Hepatocyte (in vitro differentiated cells): ENCODE results near the gene RTF1.

ENCODE experiments used
- CTCF ChIP-seq: fragments of 200-600 bp; sonication (generic); IDR thresholded peaks from 2 replicates; pipeline ENCODE4 v1.5.1; 2016; ENCODE audit warnings: antibody characterized with exemption, mild to moderate bottlenecking; ENCODE audit not compliant: poor library complexity
- EZH2 ChIP-seq: fragments of 200-600 bp; sonication (generic); IDR thresholded peaks from 2 replicates; pipeline ENCODE4 v1.6.1; 2016; ENCODE audit warnings: antibody characterized with exemption, mild to moderate bottlenecking, borderline replicate concordance

DNA sequence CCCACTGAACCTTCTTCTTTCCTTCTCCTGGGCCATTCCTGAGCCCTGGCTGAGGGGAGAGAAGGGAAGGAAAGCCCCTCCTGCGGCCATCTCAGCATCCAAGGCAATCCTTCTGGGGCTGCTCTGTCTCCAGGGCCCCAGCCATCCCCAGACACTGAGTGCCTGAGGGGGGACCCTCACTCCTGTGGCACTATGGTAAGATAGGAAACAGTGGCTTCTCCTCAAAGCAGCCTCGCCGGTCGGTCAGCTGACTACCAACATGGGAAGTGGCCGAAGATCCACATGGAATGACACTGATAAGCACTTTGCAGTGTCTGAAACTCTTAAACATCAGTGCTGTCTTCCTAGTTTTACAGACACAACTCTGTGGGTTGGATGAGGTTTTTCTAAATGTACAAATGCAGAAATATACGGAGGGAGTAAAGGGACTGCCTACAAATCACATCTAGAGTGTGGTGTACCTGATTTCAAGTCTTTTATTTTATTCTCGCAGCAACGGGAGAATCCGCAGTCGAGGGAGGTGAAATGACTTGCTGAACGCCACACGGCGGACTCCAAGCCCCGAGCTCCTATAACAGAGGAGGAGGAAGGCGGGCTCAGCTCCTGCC is 75.8 kb downstream of the RTF1 start:
- TF ChIP-seq CTCF (no peak), EZH2 (no peak)
